Measurements from ENCODE around the gene KIAA0753.
"Not testable (repeated sequence)": the region's sequence is repeated elsewhere in the genome, so short reads cannot be mapped to it uniquely, and the experiment has no call there.

The KIAA0753 gene

DNA sequence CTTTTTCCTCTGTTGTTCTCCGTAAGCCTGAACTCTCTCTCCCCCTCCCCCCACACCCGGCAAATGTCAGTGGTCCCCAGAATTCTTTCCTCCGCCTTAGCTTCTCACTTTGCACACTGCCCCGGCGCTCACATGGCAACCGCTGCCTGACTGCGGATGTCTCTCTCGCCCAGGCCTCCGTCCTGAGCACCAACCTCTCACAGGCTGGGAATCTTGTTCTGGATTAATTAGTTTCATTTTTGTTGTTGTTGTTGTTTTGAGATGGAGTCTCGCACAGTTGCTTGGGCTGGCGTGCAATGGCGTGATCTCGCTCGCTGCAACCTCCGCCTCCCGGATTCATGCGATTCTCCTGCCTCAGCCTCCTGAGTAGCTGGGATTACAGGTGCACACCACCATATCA lies 27.7 kb upstream of the KIAA0753 start:
- no peak for DNase-seq

DNA sequence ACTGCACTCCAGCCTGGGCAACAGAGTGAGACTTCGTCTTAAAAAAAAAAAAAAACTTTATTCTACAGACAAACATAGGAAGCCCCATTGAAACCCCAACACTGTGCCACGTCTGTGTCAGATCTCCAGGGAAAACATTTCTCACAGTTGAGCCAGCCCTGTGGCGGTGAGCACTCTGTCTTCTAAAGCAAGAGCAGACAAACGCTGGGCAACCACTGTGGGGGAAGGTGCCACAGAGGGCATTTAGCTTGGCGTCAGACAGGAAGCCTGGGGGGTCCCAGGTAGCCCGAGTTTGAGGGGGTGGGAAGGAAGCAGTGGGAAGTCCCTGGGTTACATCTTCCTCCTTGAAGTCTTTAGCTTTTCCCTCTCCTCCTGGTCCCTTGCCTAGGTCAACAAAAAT lies 27.0 kb upstream of the KIAA0753 start:
- DNase-seq = no peak

DNA sequence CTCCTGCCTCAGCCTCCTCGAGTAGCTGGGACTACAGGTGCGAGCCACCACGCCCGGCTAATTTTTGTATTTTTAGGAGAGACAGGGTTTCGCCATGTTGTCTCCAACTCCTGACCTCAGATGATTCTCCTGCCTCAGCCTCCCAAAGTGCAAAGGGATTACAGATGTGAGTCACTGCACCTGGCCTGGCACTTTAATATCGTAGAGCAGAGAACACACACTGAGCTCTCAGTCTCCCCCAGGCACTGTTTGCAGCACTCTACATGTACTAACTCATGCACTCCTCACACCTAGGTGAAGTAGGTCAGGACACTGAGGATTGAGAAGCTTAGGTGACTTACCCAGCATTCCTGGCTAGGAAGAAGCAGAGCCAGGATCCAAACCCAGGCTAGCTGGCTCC lies 26.0 kb upstream of the KIAA0753 start:
- DNase-seq = no peak

DNA sequence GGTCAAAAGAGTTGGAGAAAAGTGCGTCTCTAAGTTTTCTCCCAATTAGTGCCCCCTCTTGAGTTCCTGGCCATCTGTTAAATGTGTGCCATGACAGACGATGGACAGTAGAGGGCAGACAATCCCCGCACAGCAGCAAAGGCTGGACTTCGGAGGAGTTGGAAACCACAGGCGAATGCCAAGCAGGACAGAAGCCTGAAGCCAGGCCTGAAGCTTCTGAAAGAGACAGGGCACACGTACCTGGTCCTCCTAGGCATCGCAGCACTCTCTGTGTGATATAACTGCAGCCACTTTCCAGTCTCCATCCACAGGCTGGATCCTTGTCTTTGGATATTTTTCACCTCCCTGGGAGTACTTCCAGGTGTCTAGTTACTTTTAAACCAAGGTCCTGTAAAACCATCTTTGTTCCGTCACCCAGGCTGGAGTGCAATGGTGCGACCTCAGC lies 25.6 kb upstream of the KIAA0753 start:
- peak; percentile 64 to 68 for DNase-seq

DNA sequence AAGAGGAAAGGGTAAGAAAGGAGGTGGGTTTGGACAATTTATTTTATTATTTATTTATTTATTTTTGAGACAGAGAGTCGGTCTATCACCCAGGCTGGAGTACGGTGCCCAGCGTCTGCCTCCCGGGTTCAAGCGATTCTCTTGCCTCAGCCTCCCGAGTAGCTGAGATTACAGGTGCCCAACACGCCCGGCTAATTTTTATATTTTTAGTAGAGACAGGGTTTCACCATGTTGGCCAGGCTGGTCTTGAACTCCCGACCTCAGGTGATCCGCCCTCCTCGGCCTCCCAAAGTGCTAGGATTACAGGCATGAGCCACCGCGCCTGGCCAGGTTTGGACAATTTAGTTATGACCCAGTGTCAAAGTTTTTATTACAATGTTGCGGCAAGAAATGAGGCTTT lies 22.7 kb upstream of the KIAA0753 start:
- DNase-seq = not testable (repeated sequence)

DNA sequence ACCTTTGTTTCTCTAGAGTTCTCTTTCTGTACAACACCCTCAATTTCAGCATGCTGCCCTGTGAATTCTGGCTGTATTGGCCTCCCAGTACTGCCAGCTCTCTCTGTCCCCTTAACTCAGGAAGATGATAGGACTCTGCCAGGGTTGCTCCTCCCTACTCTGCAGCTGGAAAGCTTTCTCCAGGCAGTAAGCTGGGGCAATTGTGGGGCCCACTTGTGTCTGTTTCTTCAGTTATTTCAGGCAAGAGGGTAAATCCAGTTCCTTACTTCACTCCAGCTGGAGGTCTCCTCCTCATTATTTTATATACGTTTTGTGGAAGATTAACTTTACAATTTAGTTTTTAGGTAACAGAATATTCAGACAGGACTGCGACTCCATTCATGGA lies 20.9 kb upstream of the KIAA0753 start:
- DNase-seq = no peak

DNA sequence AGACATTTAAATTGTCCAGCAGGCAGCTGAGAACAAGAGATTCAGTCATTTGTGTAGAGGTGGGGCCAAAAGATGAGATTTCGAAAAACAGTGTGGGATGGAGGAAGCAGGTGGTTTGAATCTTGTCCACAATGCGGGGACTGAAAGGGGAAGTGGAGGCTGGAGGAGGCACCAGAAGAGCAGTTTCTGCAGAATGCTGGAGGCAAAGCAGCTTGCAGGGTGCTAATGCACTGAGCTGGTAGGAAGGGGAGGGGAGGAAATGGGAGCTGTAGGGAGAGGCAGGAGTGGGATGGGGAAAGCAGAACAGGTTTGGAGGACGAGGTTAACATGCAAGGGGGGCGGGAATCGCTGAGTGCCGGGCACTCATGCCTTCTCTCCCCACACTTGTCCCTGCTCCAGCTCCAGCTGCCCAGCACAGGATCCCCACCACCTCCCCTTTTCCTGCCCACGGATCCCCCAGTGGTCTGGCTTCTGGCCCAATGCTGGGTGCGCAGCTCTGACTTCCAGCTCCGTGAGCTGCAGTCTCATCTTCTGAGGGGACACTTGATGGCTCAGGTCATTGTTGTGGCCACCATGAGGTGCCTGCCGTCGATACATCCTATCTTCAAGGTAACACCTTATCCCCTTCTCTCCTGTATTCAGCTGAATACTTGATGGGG lies 20.4 kb upstream of the KIAA0753 start:
- DNase-seq = peak; percentile 43 to 45

DNA sequence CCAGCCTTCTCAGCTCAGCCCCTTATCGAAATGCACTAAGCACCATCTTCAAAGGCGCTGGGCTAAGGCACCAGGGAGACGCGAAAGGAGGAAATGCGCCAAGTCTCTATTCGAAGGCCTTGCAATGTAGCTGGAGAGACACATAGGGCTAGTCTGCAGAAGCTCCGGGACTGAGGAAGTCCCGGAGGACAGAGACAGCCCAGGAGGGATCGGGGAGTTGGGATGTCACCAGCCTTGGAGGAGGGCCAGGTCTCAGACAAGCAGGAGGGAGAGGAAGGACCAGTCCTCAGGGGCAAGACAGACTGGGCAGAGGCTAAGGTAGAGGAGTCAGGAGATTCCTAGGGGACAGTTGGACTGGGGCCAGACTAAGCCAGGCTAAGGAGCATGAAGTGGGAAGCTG lies 19.6 kb upstream of the KIAA0753 start:
- no peak for DNase-seq

DNA sequence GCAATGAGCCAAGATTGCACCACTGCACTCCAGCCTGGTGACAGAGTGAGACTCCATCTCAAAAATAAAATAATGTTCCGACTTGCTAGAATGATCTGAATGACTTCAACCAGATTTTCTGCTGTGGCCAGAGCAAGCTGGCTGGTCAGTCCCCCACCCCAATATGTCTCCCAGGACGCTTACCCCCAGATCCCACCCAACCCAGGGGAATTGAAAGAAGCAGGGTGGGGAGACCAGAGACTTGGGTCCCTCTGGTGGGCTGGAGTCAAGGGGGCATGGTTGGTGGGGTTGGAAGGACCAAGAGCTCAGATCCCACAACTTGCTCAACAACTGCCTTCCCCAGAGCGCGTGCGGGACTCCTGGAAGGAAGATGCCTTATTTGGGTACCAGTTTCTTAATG lies 17.9 kb upstream of the KIAA0753 start:
- not testable (repeated sequence) for DNase-seq

DNA sequence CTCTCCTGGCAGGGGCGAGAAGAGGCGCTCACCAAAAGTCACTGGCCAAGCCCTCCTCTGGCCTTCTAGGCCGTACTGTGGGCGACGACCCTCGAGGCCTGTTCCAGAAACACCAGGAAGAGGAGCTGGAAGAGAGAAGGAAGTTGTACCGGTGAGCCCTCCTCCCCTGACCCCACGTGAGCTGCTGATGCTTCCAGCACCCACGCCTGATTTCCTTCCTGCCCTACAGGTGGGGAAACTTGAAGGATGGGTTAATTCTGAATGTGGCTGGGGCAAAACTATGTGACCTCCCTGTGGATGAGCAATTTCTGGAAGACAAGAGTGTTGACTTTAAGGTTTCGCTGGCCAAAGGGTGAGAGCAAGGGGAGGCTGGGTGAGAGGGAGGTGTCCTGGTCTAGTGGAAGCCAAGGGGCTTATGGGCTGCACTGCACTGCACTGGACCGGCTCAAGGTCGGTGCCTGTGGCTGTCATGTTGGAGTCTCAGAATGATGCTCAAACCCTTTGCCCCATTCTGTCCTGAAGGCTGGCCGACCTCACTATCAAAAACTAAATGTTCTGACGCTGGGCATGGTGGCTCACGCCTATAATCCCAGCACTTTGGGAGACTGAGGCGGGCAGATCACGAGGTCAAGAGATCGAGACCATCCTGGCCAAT lies 17.2 kb upstream of the KIAA0753 start:
- DNase-seq = no peak

DNA sequence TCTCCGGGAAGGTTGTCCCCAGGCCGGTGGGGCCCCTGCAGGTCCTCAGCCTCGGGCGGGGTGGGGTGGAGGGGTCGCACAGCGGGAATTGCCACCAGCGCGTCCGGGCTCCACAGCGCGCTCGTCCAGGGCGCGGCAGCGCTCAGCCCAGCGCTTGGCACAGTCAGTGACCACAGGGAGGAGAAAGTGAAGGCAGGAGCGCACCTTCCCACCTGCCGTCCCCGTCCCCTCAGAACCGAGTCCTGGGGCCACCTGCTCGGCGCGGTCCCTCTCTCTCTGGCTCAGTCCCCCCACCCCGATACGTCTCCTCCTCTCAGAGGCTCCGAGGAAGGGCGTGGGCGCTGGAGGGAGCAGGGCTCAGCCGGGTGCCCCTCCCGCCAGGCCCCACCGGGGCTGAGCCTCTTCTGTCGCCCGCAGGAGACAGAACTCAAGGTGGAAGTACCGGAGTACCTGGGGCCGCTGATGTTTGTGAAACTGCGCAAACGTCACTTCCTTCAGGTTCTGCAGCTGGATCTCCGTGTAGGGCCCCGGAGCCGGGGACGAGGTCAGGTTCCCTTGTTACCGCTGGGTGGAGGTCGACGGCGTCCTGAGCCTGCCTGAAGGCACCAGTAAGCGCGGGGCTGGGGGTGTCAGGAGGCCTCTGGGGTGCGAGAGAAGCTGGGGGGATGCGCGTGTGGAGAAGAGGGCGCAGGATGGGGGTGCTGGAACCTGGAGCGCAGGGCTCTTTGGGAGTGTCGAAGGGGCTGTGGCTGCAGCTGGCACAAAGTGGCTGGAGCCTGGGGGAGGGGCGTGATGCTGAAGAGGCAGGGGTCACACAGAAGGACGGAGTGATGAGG lies 16.5 kb upstream of the KIAA0753 start:
- DNase-seq = peak; percentile 68 to 73

DNA sequence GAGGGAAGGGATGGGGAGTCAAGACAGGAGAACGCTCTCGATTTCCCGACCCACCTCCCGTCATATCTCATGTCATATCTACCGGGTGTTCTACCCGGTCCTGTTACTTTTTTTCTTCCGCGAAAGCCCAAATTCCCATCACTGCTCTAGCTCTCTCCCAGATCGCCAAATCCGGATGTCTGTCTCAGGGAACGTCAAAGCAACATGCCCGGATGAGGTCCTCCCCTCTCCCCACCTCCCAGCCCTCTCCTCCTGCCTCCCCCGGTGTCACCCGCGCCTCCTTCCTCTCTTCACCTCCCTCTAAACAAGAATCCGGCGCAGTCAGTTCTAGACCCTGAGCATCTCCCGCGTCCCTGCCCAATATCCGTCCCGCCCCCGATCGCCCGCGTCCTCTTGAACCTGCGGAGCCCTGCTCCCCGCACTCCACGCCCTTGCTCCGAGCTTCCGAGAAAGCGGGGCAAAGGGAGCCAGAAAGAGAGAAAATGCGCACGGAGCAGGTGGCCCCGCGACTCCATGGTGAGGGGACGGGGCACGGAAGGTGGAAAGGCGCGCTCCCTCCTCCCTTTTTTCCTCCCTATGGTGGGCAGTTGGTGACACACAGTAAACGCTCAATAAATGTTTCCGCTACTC lies 15.3 kb upstream of the KIAA0753 start:
- DNase-seq = not testable (repeated sequence)

DNA sequence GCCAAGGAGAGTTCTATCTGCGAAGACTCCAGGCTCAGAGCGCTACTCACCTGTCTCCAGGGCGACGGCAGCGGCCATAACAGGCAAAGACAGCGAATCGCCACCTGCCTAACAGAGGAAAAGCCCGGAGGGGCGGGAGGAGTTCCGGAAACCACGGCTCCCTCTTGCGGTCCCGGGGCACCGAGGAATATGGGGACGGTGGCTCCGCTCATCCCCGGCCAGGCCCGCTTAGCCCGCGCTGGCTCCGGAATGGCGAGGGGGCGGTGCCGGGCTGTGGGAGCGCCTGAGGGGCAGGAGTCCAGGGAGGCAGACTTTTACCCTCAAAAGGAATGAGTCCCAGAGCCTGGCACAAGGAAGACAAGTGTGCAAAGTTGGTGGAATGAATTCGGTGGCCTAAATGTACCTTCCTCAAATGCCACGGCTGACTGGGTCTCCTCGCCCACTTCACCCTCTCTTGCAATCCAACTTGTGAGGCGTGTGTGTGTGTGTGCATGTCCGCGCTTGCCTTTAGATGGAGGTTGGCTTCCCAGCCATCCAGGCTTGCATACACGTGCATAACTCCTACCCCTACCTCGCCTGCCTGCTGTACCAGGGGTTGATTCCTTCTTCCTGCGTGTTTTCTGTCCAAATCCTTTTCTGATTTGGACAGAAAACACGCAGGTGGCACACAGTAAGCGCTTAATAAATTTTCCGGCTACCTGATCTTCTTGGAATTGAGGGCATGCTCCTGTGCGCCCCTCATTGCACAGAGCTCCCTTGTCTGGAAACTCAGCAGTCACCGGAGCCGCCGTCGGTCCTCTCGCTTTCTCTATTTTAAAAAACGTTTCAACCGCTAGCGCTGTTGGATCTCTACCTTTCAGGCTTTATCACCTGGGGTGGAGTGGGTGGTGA lies 14.6 kb upstream of the KIAA0753 start:
- no peak for DNase-seq

DNA sequence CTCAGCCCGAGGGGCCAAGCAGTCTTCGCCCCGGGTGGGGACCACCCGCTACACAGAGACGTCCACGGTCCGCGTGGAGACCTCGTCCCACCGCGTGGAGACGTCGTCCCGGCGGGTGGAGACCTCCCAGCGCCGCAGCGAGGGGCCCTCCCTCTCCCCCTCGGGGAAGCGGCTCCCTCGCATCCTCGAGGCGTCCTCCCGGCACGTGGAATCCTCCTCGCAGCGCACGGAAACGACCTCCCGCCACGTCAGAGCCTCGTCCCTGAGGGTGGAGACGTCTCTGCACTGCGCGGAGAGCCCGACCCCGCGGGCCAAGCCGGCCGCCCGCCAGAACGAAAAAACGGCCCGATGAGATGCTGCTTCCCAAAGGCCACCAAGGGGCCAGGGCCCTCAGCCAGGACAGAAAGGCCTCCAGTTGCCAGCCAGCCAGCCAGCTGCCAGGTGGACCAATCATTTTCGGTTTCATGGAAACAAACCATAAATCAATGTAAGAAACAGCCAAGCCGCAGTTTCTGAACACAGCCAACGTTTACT lies 11.5 kb upstream of the KIAA0753 start:
- peak in 1 of 2 experiments; percentile 44 for DNase-seq

DNA sequence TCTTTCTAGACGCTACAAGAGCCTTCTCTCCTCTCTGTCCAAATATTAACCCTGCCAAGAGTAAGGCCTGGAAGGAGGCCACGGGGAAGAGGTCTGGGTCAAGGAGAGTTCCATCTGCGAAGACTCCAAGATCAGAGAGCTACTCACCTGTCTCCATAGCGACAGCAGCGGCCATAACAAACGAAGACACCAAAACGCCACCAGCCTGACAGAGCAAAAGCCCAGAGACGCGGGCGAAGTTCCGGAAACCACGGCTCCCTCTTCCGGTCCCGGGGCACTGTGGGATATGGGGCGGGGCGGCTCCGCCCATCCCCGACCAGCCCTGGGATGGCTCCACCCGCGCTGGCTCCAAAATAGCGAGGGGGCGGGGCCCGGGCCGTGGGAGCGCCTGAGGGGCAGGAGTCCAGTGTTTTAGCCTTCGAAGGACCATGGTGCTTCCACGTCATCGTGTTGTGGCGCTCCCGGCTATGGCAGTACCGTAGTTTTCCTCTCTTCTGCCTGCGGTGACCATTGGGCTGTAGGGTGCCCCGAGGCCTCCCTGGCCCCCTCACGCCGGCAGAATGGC lies 10.9 kb upstream of the KIAA0753 start, which contains the start of the genes C17orf100 and MED31:
Gene C17orf100 (plus strand): TSS at position 409 of the 565 bp plus-strand sequence. CDS start 152 bp downstream, at position 561.
Gene MED31 (minus strand): TSS at position 252 of the 565 bp plus-strand sequence. CDS start 77 bp downstream, at position 175.
- peak; percentile 96 to 97 for DNase-seq

DNA sequence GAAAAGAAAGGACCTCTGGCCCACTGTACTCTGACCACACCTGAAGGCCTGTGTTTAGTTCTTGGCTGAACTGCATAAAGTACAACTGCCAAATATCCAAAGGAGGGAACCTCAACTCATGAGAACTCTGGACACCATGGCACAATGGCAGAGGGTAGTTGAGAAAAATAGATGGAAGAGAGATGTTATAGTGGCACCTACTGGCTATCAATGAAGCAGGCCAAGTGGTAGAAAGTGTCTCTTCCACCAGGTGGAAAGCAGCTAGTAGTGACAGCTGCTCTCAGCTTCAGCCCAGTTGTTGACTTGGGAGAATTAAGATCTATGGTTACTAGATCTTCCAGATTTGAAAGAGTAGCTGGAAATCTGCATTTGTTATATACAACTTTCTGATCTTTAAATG lies 7.7 kb upstream of the KIAA0753 start:
- no peak for DNase-seq

DNA sequence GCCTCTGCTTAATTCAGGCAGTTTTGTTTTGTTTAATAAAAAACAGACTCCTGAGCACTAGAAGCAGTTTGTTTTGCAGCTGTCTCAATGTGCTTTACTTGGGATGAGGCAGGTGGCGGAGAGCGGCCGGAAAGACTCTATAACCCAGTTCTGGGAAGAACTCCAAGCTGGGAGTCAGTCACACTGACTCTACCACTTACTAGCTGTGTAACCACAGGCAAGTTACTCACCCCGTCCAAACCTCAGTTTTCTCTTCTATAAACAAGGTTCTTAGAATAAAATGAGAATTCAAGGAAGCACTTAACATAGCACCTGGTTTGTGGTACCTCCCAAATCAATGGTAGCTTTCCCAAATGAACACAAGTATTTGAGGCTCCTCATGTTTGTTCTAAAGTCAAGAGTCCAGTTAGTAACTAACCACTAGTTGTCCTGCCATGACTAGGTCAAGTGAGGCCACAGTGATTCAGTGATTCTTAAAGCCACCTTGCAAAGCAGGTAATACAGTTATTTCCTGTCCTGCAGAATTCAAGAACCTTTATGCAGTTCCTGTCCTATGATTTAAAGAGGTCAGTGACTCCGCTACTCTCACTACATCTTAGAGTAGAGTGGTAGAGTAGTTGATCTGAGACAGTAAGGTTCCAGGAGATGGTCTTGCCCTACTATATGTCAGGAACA lies 3.1 kb upstream of the KIAA0753 start:
- peak in 1 of 2 experiments; percentile 23 for DNase-seq

DNA sequence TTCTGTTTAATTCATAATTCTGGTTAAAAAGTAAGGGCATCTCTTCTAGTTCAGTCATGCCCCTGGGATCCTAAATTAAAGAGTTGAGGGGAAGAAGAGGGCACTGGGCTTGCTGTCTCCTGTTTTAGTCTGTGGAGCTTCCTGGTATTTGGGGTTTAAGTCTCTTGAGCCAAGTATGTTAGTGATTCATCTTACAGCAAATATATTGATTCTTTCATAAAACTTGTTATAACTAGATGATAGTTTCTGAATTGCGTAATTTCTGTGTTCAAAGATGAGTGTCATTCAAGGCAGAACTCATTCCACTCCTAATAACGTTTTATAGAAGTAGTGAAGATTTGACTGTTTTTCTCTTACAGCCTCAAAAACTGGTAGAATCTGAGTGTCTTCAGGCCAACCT lies 2.1 kb upstream of the KIAA0753 start:
- no peak for DNase-seq

DNA sequence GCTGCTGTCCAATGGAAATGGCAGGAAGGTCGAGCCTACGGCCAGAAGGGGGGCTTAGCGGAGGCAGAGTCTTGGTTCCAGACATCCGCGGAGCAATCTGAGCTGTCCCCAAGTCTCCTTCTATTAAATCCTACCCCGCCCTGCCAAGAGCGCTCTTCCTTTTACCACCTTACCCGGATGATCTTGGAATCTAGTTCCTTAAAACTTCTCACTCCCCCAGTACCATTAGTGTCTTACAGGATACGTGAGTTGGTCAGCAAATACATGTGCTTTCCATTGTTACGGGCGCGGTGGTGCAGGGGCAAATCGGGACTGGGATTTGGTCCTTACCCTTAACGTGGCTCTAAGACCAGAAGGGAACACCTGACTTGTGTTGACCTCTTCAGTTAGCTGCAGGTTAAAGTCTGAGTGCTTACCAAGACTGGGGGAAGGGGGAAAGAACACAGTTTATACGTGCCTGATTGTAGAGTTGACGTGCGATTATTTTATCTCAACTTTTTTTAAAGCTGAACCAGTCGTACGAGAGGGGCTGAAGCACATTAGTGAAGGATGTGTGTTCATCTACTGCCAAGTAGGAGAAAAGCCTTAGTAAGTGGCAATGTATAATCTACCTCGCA lies 844 bp upstream of the KIAA0753 start:
- peak in 1 of 2 experiments; percentile 43 for DNase-seq
